GM12878 (cell line): ENCODE measurements around the gene DCTPP1. TPM values are rescaled to one million over a fixed set of nuclear protein-coding genes. Genes with fewer than 3 reads are reported as not detected.

Source experiments
- ATAC-seq: fragments of 200-7000 bp; cut with Tn5 transposase; 3 replicates; pipeline ENCODE4 v1.9.1; 2020; ENCODE audit warnings: mild to moderate bottlenecking, moderate library complexity
- BruUV-seq: library from RNA; stranded (reverse); fragments of 400-500 nt; replicated peaks from 2 replicates; lab custom pipeline; 2021; lab: Mats Ljungman, UMichigan
- CTCF ChIA-PET: fragments of 300-600 bp; sonication (Branson Sonifier 250); formaldehyde crosslinking; extraction: SDS; loops from one replicate; lab custom pipeline; 2021; ENCODE audit warnings: inconsistent platforms; lab: Yijun Ruan, JAX
- POLR2A ChIA-PET: fragments of 350-600 bp; formaldehyde crosslinking; extraction: SDS; loops from one replicate; lab custom pipeline; 2021; ENCODE audit warnings: inconsistent platforms; lab: Charles Lee
- RAD21 ChIA-PET: fragments of 300-600 bp; sonication (Branson Sonifier 250); formaldehyde crosslinking; loops from one replicate; lab custom pipeline; 2023; ENCODE audit warnings: antibody characterized with exemption; ENCODE audit not compliant: unreplicated experiment; lab: Charles Lee
- SMC1A ChIA-PET: fragments of 300-600 bp; sonication (Branson Sonifier 250); formaldehyde crosslinking; loops from one replicate; lab custom pipeline; 2023; ENCODE audit not compliant: unreplicated experiment, uncharacterized antibody; lab: Charles Lee
- DNase-seq: peaks from one replicate; pipeline ENCODE4 v3.0.0-alpha.2; 2011; ENCODE audit warnings: low read depth, low spot score
- FAIRE-seq: peaks from 3 replicates; lab custom pipeline; 2011; peaks lifted over from hg19 to GRCh38; lab: Jason Lieb, UNC
- H2AFZ ChIP-seq: 2 replicates; pipeline ENCODE4 v1.6.0; 2011; ENCODE audit warnings: low read depth, low read length, control low read depth; ENCODE audit not compliant: control insufficient read depth
- H3K27ac ChIP-seq: 2 replicates; pipeline ENCODE4 v1.5.1; 2011; ENCODE audit warnings: control low read depth; ENCODE audit not compliant: control insufficient read depth, insufficient read depth
- H3K27me3 ChIP-seq, 2 experiments: replicated peaks in 1 of 2; 2 replicates each; pipeline versions ENCODE4 v1.6.0 to v1.6.1; 2011; ENCODE audit warnings: low read length in 1 of 2; ENCODE audit not compliant: control insufficient read depth in 2 of 2, insufficient read depth in 2 of 2
- H3K36me3 ChIP-seq, 2 experiments: 2 replicates each; pipeline ENCODE4 v1.5.1; 2011; ENCODE audit warnings: low read length in 1 of 2; ENCODE audit not compliant: control insufficient read depth in 2 of 2, insufficient read depth in 2 of 2
- H3K4me1 ChIP-seq: 2 replicates; pipeline ENCODE4 v1.6.1; 2011; ENCODE audit warnings: mild to moderate bottlenecking, low read length, moderate library complexity, mixed read lengths; ENCODE audit not compliant: control insufficient read depth, insufficient read depth
- H3K4me2 ChIP-seq: 2 replicates; pipeline ENCODE4 v1.6.0; 2011; ENCODE audit warnings: control low read depth; ENCODE audit not compliant: control insufficient read depth, insufficient read depth
- H3K4me3 ChIP-seq: fragments of 200-600 bp; sonication (generic); 2 replicates; pipeline ENCODE4 v1.5.1; 2016
- H3K79me2 ChIP-seq: 2 replicates; pipeline ENCODE4 v1.6.0; 2011; ENCODE audit warnings: low read length; ENCODE audit not compliant: control insufficient read depth, insufficient read depth
- H3K9ac ChIP-seq: 2 replicates; pipeline ENCODE4 v1.8.0; 2011; ENCODE audit warnings: low read length, control low read depth, mixed read lengths; ENCODE audit not compliant: control insufficient read depth, insufficient read depth
- H3K9me3 ChIP-seq: replicated peaks from 3 replicates; pipeline ENCODE4 v1.5.1; 2011; ENCODE audit warnings: mild to moderate bottlenecking, low read length; ENCODE audit not compliant: control insufficient read depth, insufficient read depth
- H4K20me1 ChIP-seq: 2 replicates; pipeline ENCODE4 v1.6.0; 2011; ENCODE audit not compliant: control insufficient read depth, insufficient read depth
- BACH1 ChIP-seq: fragments of 450-650 bp; IDR thresholded peaks from 2 replicates; pipeline ENCODE4 v1.6.1; 2017; ENCODE audit warnings: mild to moderate bottlenecking, borderline replicate concordance
- CHD2 ChIP-seq: IDR thresholded peaks from 2 replicates; pipeline ENCODE4 v1.6.1; 2011; ENCODE audit warnings: low read depth, low read length, improper control_type of control experiment, borderline replicate concordance
- CREB1 ChIP-seq: IDR thresholded peaks from 2 replicates; pipeline ENCODE4 v1.6.1; 2012; ENCODE audit warnings: low read depth, mild to moderate bottlenecking, inconsistent platforms
- CTCF ChIP-seq, 3 experiments: IDR thresholded peaks in 2 of 3; conservative IDR thresholded peaks in 1 of 3; 2 replicates each; pipeline ENCODE4 v1.5.1; 2011; ENCODE audit warnings: low read depth in 3 of 3, low read length in 3 of 3, mild to moderate bottlenecking in 3 of 3, control low read depth in 2 of 3, moderate library complexity in 2 of 3, inconsistent platforms in 1 of 3, mixed read lengths in 1 of 3; ENCODE audit not compliant: control insufficient read depth in 2 of 3, insufficient read depth in 1 of 3; ENCODE audit errors: extremely low read depth in 1 of 3
- E2F4 ChIP-seq: IDR thresholded peaks from 2 replicates; pipeline ENCODE4 v1.6.1; 2012; ENCODE audit warnings: low read depth, low read length, improper control_type of control experiment
- EGR1 ChIP-seq, 2 experiments: IDR thresholded peaks; 1 replicate in 1 of 2; 2 replicates in 1 of 2; pipeline ENCODE4 v1.6.1; 2011 to 2012; ENCODE audit warnings: low read depth in 2 of 2, low read length in 2 of 2, borderline replicate concordance in 1 of 2, mild to moderate bottlenecking in 1 of 2, moderate library complexity in 1 of 2
- EP300 ChIP-seq, 2 experiments: fragments of 150-350 bp in 1 of 2; IDR thresholded peaks; 2 replicates each; pipeline ENCODE4 v1.6.1; 2011 to 2012; ENCODE audit warnings: low read depth in 2 of 2, low read length in 2 of 2, borderline replicate concordance in 1 of 2, improper control_type of control experiment in 1 of 2, inconsistent platforms in 1 of 2; ENCODE audit not compliant: control insufficient read depth in 1 of 2
- ETV6 ChIP-seq, 2 experiments: fragments of 450-650 bp in 1 of 2; IDR thresholded peaks in 1 of 2; conservative IDR thresholded peaks in 1 of 2; 2 replicates each; pipeline ENCODE4 v1.6.1; 2014; ENCODE audit warnings: antibody characterized with exemption in 1 of 2, borderline replicate concordance in 1 of 2, low read depth in 1 of 2, mild to moderate bottlenecking in 1 of 2, moderate library complexity in 1 of 2
- HDAC2 ChIP-seq: fragments of 200-600 bp; sonication (generic); IDR thresholded peaks from 2 replicates; pipeline ENCODE4 v1.6.1; 2017
- HDAC6 ChIP-seq: fragments of 200-600 bp; sonication (generic); IDR thresholded peaks from one replicate; pipeline ENCODE4 v1.8.0; 2017; ENCODE audit warnings: antibody characterized with exemption; ENCODE audit not compliant: unreplicated experiment
- IRF5 ChIP-seq: fragments of 450-650 bp; IDR thresholded peaks from 2 replicates; pipeline ENCODE4 v1.6.1; 2017; ENCODE audit warnings: borderline replicate concordance
- KDM1A ChIP-seq: fragments of 200-600 bp; sonication (generic); IDR thresholded peaks from 2 replicates; pipeline ENCODE4 v1.6.1; 2016; ENCODE audit warnings: borderline replicate concordance
- RELA ChIP-seq: fragments of 450-650 bp; IDR thresholded peaks from 2 replicates; pipeline ENCODE4 v1.8.0; 2014; ENCODE audit warnings: borderline replicate concordance; ENCODE audit not compliant: partially characterized antibody
- SIN3A ChIP-seq: IDR thresholded peaks from 2 replicates; pipeline ENCODE4 v1.6.1; 2012; ENCODE audit warnings: low read depth, low read length, improper control_type of control experiment
- SP1 ChIP-seq: IDR thresholded peaks from one replicate; pipeline ENCODE4 v1.6.1; 2011; ENCODE audit warnings: low read depth, low read length
- SUPT20H ChIP-seq: IDR thresholded peaks from 2 replicates; pipeline ENCODE4 v1.6.1; 2011; ENCODE audit warnings: low read depth, mild to moderate bottlenecking, low read length, moderate library complexity, borderline replicate concordance; ENCODE audit not compliant: control insufficient read depth
- ZSCAN29 ChIP-seq: fragments of 450-650 bp; IDR thresholded peaks from 2 replicates; pipeline ENCODE4 v1.6.1; 2017; ENCODE audit warnings: mild to moderate bottlenecking, moderate library complexity
- WGBS: methylation state at CpG from one replicate; pipeline ENCODE4 v1.1.6; 2016; ENCODE audit warnings: low lambda C conversion rate; ENCODE audit not compliant: insufficient replicate concordance, insufficient coverage; ENCODE audit errors: missing lambda C conversion rate; 5-methylcytosine and 5-hydroxymethylcytosine counted together
- in situ Hi-C: fragments of 300-500 bp; cut with MboI; formaldehyde crosslinking; loops from 9 replicates; pipeline ENCODE4 v1.14.3; 2018; ENCODE audit warnings: mixed read lengths
- intact Hi-C: fragments of 100-400 bp; cut with micrococcal nuclease; formaldehyde crosslinking; loops from one replicate; pipeline ENCODE4 v1.14.2; 2022; ENCODE audit not compliant: unreplicated experiment
- polyA plus RNA-seq, 11 experiments: library from polyadenylated mRNA; depleted of rRNA in 4 of 11; unstranded in 6 of 11; stranded (reverse) in 5 of 11; fragments of >200 nt; fragmentation: Nextera tagmentation in 4 of 11; fragmentation: Illumina TruSeq in 1 of 11; extraction: Ambion mirVana in 4 of 11; extraction: Trizol in 1 of 11; gene quantifications; 1 replicate in 1 of 11; 2 replicates in 10 of 11; pipeline versions ENCODE4 v1.2.1 to v1.2.3, GENCODE V29; 2011 to 2016; ENCODE audit warnings: inconsistent platforms in 2 of 11, missing spikeins in 2 of 11, low read depth in 1 of 11
- total RNA-seq, 4 experiments: library from RNA; depleted of rRNA in 3 of 4; stranded (reverse); fragments of >200 nt in 3 of 4; fragmentation: Illumina TruSeq in 1 of 4; extraction: Trizol in 1 of 4; gene quantifications; 2 replicates each; pipeline versions ENCODE4 v1.2.1 to v1.2.3, GENCODE V29; 2013 to 2021

The DCTPP1 gene
- total and polyA plus RNA-seq, 10 of the 15 experiments (the other 5 are each of a cell fraction or from before 2014, with no cell fraction given) = 72.1 to 266 (median 157) TPM

- H2AFZ ChIP-seq = no peak within 1 kb of the TSS
- peak within 1 kb of the TSS; percentile 90 for H3K27ac ChIP-seq
- SMC1A ChIA-PET = interaction anchor here (0.8 to 11.2 kb wide), 10 partner anchors 8 to 92 kb away, joined by 3 to 431 read pairs (median 8); partner anchors contain the start of genes DCTPP1, SEPHS2, ZNF747 and ZNF764
- ATAC-seq (peak; percentile 67), DNase-seq (peak; percentile 98), FAIRE-seq (peak; percentile 86)
- BruUV-seq = no TSS peak
- 0% methylated on average over 8 of the region's 8 CpGs for WGBS
- RAD21 ChIA-PET = interaction anchor here (1.1 to 11.0 kb wide), 11 partner anchors 8 to 126 kb away, joined by 3 to 307 read pairs (median 6); partner anchors contain the start of genes DCTPP1 and ZNF747
- in situ Hi-C loops (loop anchor here (25.0 kb wide), 1 partner anchor 1415 kb away; no protein-coding TSS in a partner anchor), intact Hi-C loops (loop anchor here (1.0 to 2.0 kb wide), 2 partner anchors 28 to 55 kb away; partner anchors contain the start of gene SEPHS2)
- peak within 1 kb of the TSS; percentile 95 for H3K4me2 ChIP-seq
- no peaks in the 10 kb centered on the region for H3K27me3 ChIP-seq
- peaks cover 40% of the 10 kb centered on the region for H3K4me1 ChIP-seq
- POLR2A ChIA-PET = interaction anchor here (0.5 to 11.0 kb wide), 11 partner anchors 8 to 412 kb away, joined by 3 to 367 read pairs (median 7); partner anchors contain the start of genes DCTPP1 and ZNF48
- H3K79me2 ChIP-seq = peaks cover 27% of the 10 kb centered on the region
- no peaks in the 10 kb centered on the region; the same call in 2 of the 3 replicates for H3K9me3 ChIP-seq
- peak within 1 kb of the TSS; percentile 93 for H3K9ac ChIP-seq
- CTCF ChIA-PET = interaction anchor here (1.1 to 7.5 kb wide), 9 partner anchors 13 to 63 kb away, joined by 3 to 125 read pairs (median 5); partner anchors contain the start of genes DCTPP1 and ZNF747
- H3K36me3 ChIP-seq = peaks cover 4% of the 10 kb centered on the region in 2 experiments; a peak in 2 of 4 replicates
- H3K4me3 ChIP-seq = peak within 1 kb of the TSS; percentile 96
- H4K20me1 ChIP-seq = no peaks in the 10 kb centered on the region
- TF ChIP-seq HDAC2 (peak; percentile 87; the same call in 1 of the 2 replicates), IRF5 (no peak; the same call in 1 of the 2 replicates), E2F4 (no peak), SP1 (peak; percentile 77), CHD2 (peak; percentile 85; the same call in 1 of the 2 replicates), EGR1 (IDR thresholded peaks at IDR 0.05; ENCODE audit: borderline replicate concordance in 1 of 2, low read depth in 2 of 2, low read length in 2 of 2) (no peak), CREB1 (peak; percentile 64), ZSCAN29 (no peak), ETV6 (conservative IDR thresholded peaks at IDR 0.05 in 1 of 2, IDR thresholded peaks at IDR 0.05 in 1 of 2; ENCODE audit: borderline replicate concordance in 1 of 2, low read depth in 1 of 2) (peak in 1 of 2 experiments; percentile 94; a peak in 2 of 4 replicates), EP300 (IDR thresholded peaks at IDR 0.05; ENCODE audit: borderline replicate concordance in 1 of 2, control insufficient read depth in 1 of 2, low read depth in 2 of 2, low read length in 2 of 2) (peak; percentile 86 to 95; a peak in 3 of 4 replicates), SIN3A (peak; percentile 63; the same call in 1 of the 2 replicates), CTCF (IDR thresholded peaks at IDR 0.05 in 2 of 3, conservative IDR thresholded peaks at IDR 0.05 in 1 of 3; ENCODE audit: control insufficient read depth in 2 of 3, extremely low read depth in 1 of 3, insufficient read depth in 1 of 3, low read depth in 3 of 3, low read length in 3 of 3) (no peak), HDAC6 (peak; percentile 53), RELA (no peak), SUPT20H (no peak), BACH1 (peak; percentile 81; the same call in 1 of the 2 replicates), KDM1A (peak; percentile 55; the same call in 1 of the 2 replicates)
Observed at GRCh38 chr16:30472328-30472942, 42.6 kb upstream of the DCTPP1 start, which contains the start of gene ITGAL. Gene ITGAL, plus strand, starts transcription at chr16:30472742. Its CDS starts 96 bp downstream, at chr16:30472838.
